ENCODE measurements around the gene PDGFB.

The PDGFB gene

GRCh38 chr22:39215426-39216142, 29.2 kb downstream of the PDGFB start:
- TF ChIP-seq SIN3A (IDR thresholded peaks at IDR 0.05; ENCODE audit: borderline replicate concordance, insufficient read depth, low read length) (no peak), POLR2AphosphoS5 (IDR thresholded peaks at IDR 0.05; ENCODE audit: low read depth, low read length) (no peak), FOXP2 (optimal IDR thresholded peaks at IDR 0.05; ENCODE audit: borderline replicate concordance, extremely low read depth, extremely low read length, insufficient read depth) (no peak), TAF1 (IDR thresholded peaks at IDR 0.05; ENCODE audit: borderline replicate concordance, insufficient read depth, low read length) (no peak), REST (IDR thresholded peaks at IDR 0.05; ENCODE audit: insufficient read depth in 1 of 2, low read depth in 2 of 2, low read length in 2 of 2) (no peak)

- TF ChIP-seq REST (IDR thresholded peaks at IDR 0.05; ENCODE audit: insufficient read depth in 1 of 2, low read depth in 2 of 2, low read length in 2 of 2) = no peak
- no peak for TF ChIP-seq FOXP2 (optimal IDR thresholded peaks at IDR 0.05; ENCODE audit: borderline replicate concordance, extremely low read depth, extremely low read length, insufficient read depth)
Measured at GRCh38 chr22:39215070-39215396, 29.7 kb downstream of the PDGFB start.

- TF ChIP-seq POLR2AphosphoS5 (IDR thresholded peaks at IDR 0.05; ENCODE audit: low read depth, low read length) = no peak
- TF ChIP-seq FOXP2 (optimal IDR thresholded peaks at IDR 0.05; ENCODE audit: borderline replicate concordance, extremely low read depth, extremely low read length, insufficient read depth) = no peak
- no peak for TF ChIP-seq REST (IDR thresholded peaks at IDR 0.05; ENCODE audit: insufficient read depth in 1 of 2, low read depth in 2 of 2, low read length in 2 of 2)
- no peak for TF ChIP-seq TAF1 (IDR thresholded peaks at IDR 0.05; ENCODE audit: borderline replicate concordance, insufficient read depth, low read length)
- TF ChIP-seq SIN3A (IDR thresholded peaks at IDR 0.05; ENCODE audit: borderline replicate concordance, insufficient read depth, low read length) = no peak
Measured at GRCh38 chr22:39214383-39215069, 30.3 kb downstream of the PDGFB start.

GRCh38 chr22:39214006-39214382, 30.8 kb downstream of the PDGFB start:
- TF ChIP-seq POLR2AphosphoS5 (IDR thresholded peaks at IDR 0.05; ENCODE audit: low read depth, low read length) (no peak), SIN3A (IDR thresholded peaks at IDR 0.05; ENCODE audit: borderline replicate concordance, insufficient read depth, low read length) (no peak), FOXP2 (optimal IDR thresholded peaks at IDR 0.05; ENCODE audit: borderline replicate concordance, extremely low read depth, extremely low read length, insufficient read depth) (no peak), REST (IDR thresholded peaks at IDR 0.05; ENCODE audit: insufficient read depth in 1 of 2, low read depth in 2 of 2, low read length in 2 of 2) (no peak), TAF1 (IDR thresholded peaks at IDR 0.05; ENCODE audit: borderline replicate concordance, insufficient read depth, low read length) (no peak)
